ENCODE data around the gene PBX3. TPM values are rescaled to one million over a fixed set of nuclear protein-coding genes. Genes with fewer than 3 reads are reported as not detected.

Gene PBX3
- total RNA-seq, 4 donors from 2014 or later = 5.1 to 360 (median 44.1) TPM

DNA sequence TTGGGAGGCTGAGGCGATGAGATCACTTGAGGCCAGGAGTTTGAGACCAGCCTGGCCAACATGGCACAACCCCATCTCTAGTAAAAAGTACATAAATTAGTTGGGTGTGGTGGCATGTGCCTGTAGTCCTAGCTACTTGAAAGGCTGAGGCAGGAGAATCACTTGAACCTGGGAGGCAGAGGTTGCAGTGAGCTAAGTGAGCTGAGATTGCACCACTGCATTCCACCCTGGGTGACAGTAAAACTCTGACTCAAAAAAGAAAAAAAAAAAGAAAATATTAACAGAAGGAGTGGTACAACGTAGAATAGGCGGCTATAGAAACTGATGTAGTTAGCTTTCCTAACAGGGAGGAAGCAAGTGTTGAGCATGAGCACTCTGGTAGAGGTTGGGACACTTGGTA, 59.9 kb downstream of the PBX3 start:
- Histone ChIP-seq H3K9me3 (no peaks in the 10 kb centered on the region), H3K36me3 (no peaks in the 10 kb centered on the region), H3K27ac (no peak overlapping the region), H3K4me3 (no peak overlapping the region), H3K4me1 (no peaks in the 10 kb centered on the region), H3K27me3 (no peaks in the 10 kb centered on the region)
- no peak for DNase-seq
- intact Hi-C loops (cut with DNase I; ENCODE audit: low total_unique reads) = no loop called here
- TF ChIP-seq, protein P1, sequence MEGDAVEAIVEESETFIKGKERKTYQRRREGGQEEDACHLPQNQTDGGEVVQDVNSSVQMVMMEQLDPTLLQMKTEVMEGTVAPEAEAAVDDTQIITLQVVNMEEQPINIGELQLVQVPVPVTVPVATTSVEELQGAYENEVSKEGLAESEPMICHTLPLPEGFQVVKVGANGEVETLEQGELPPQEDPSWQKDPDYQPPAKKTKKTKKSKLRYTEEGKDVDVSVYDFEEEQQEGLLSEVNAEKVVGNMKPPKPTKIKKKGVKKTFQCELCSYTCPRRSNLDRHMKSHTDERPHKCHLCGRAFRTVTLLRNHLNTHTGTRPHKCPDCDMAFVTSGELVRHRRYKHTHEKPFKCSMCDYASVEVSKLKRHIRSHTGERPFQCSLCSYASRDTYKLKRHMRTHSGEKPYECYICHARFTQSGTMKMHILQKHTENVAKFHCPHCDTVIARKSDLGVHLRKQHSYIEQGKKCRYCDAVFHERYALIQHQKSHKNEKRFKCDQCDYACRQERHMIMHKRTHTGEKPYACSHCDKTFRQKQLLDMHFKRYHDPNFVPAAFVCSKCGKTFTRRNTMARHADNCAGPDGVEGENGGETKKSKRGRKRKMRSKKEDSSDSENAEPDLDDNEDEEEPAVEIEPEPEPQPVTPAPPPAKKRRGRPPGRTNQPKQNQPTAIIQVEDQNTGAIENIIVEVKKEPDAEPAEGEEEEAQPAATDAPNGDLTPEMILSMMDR (IDR thresholded peaks at IDR 0.05) = no peak
- TF ChIP-seq POLR2A (IDR thresholded peaks at IDR 0.05) = no peak

DNA sequence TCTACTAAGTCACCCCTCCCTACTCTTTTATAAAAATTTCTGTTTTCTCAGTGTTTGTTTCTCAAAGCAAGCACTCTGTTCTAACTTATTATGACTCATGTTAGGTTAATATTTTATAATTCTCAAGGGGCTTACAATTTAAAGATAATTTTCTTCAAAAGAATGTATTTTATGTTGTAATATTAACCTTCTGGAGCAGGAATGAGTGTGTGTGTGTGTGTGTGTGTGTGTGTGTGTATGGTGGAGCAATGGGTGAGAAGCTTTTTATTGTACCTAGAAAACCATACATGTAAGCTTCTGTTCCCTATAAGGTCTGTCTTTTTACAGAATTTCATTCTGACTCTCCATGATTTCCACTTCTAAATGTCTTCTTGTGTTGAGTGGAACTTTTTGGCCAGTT, 63.0 kb downstream of the PBX3 start:
- Histone ChIP-seq H3K27me3 (no peaks in the 10 kb centered on the region), H3K27ac (no peak overlapping the region), H3K4me1 (no peaks in the 10 kb centered on the region), H3K36me3 (no peaks in the 10 kb centered on the region), H3K9me3 (no peaks in the 10 kb centered on the region), H3K4me3 (no peak overlapping the region)
- DNase-seq = no peak
- intact Hi-C loops (cut with DNase I; ENCODE audit: low total_unique reads) = no loop called here
- TF ChIP-seq, protein P1 (IDR thresholded peaks at IDR 0.05) = no peak
- TF ChIP-seq POLR2A (IDR thresholded peaks at IDR 0.05) = no peak

DNA sequence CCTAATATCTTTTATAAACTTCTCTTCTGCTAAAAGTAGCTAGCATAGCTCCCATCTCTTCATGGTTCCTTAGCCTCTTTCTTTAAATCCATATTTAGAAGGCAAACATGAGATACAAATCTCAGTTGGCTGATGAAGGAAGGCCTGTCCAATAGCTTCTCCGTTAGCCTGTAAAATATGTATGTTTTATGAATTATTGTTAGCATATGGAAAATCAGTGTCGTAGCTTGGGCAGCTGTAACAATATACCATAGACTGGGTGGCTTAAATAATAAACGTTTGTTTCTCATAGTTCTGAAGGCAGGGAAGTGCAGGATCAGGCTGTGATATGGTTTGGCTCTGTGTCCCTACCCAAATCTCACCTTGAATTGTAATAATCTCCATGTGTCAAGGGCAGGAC, 63.8 kb downstream of the PBX3 start:
- H3K36me3 ChIP-seq = no peaks in the 10 kb centered on the region
- intact Hi-C loops (cut with DNase I; ENCODE audit: low total_unique reads) = no loop called here
- no peak for TF ChIP-seq POLR2A (IDR thresholded peaks at IDR 0.05)
- TF ChIP-seq, protein P1 (IDR thresholded peaks at IDR 0.05) = no peak
- no peaks in the 10 kb centered on the region for H3K4me1 ChIP-seq
- H3K4me3 ChIP-seq = no peak overlapping the region
- H3K27ac ChIP-seq = no peak overlapping the region
- H3K9me3 ChIP-seq = no peaks in the 10 kb centered on the region
- no peak for DNase-seq
- H3K27me3 ChIP-seq = no peaks in the 10 kb centered on the region

DNA sequence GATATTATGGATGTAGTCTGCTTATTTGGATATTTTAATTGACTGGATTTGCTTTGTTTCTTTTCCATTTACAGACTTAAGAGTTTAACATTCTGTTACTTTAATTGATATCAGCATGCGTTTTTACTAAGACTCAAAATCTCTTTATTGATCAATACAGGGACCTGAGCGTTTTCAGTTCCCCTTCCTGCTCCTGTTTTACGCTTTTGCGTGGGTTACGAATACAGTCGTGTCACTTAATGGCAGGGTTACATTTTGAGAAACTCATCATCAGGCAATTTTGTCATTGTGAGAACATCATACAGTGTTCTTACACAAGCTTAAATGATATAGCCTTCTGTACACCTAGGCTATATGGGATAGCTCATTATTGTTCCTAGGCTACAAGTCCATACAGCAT, 65.2 kb downstream of the PBX3 start:
- DNase-seq = no peak
- intact Hi-C loops (cut with DNase I; ENCODE audit: low total_unique reads) = no loop called here
- no peak for TF ChIP-seq POLR2A (IDR thresholded peaks at IDR 0.05)
- TF ChIP-seq, protein P1 (IDR thresholded peaks at IDR 0.05) = no peak

DNA sequence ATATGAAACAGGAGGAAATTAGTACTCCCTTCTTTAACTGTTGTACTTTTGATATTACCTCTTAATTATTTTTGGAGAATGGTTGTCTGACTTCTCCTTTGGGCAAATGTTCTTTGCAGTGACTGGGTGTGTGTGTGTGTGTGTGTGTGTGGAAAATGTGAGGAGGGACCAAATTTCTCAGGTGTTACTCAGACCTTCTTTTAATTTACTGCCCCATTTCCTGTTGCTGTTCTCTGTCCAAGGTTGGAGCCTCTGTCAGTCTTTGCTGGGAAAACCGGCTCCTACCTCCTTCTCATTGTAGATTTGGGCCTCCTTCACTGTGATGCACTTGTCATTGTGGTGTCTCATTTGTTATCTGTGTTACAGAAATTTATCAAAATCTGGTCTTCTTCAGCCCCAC, 68.4 kb downstream of the PBX3 start:
- Histone ChIP-seq H3K27me3 (no peaks in the 10 kb centered on the region), H3K4me3 (no peak overlapping the region), H3K9me3 (no peaks in the 10 kb centered on the region), H3K36me3 (no peaks in the 10 kb centered on the region), H3K27ac (no peak overlapping the region), H3K4me1 (no peaks in the 10 kb centered on the region)
- TF ChIP-seq, protein P1 (IDR thresholded peaks at IDR 0.05) = no peak
- no peak for TF ChIP-seq POLR2A (IDR thresholded peaks at IDR 0.05)
- intact Hi-C loops (cut with DNase I; ENCODE audit: low total_unique reads) = no loop called here
- DNase-seq = no peak

More for the DNA sequence above, 65.2 kb downstream of the PBX3 start:
- no peaks in the 10 kb centered on the region for H3K9me3 ChIP-seq
- no peaks in the 10 kb centered on the region for H3K4me1 ChIP-seq
- H3K4me3 ChIP-seq = no peak overlapping the region
- no peaks in the 10 kb centered on the region for H3K27me3 ChIP-seq
- no peak overlapping the region for H3K27ac ChIP-seq
- H3K36me3 ChIP-seq = no peaks in the 10 kb centered on the region
